ENCODE data around the gene TRIM2. TPM values are rescaled to one million over a fixed set of nuclear protein-coding genes. Genes with fewer than 3 reads are reported as not detected.

TRIM2 gene
- total RNA-seq, 2 experiments from 2014 or later: 0.06 to 0.29 TPM

DNA sequence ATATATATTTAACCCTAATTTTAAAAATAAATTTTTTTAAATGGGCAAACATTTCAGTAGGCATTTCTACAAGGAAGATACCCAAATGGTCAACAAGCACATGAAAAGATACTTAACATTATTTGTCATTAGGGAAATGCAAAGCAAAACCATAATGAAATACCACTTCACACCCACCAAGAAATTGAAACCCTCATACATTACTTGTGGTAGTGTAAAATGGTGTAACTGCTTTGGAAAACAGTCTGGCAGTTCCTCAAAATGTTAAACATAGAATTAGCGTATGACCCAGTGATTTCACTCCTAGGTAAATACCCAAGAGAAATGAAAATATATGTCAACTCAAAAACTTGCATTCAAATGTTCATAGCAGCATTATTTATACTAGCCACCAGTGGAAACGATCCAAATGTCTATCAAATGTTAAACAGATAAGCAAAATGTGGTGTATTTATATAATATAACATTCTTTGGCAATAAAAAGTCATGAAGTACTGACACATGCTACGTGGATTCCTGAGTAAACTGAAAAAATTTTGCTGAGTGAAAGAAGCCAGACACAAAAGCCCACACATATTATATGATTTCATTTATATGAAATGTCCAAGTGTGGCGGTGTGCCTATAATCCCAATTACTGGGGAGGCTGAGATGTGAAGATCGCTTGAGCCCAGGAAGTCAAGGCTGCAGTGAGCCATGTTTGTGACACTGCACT is 16.6 kb downstream of the TRIM2 start:
- H3K36me3 ChIP-seq (ENCODE audit: insufficient read depth, low read length): no peaks in the 10 kb centered on the region
- no peak overlapping the region for H3K27ac ChIP-seq (ENCODE audit: low read depth, low read length, poor library complexity, severe bottlenecking)
- CTCF ChIA-PET (ENCODE audit: unreplicated experiment): no interaction called here
- peaks cover 5% of the 10 kb centered on the region; the same call in 1 of the 2 replicates for H3K9me3 ChIP-seq (ENCODE audit: low read length)
- POLR2A ChIA-PET: no interaction called here
- H4K20me1 ChIP-seq (ENCODE audit: insufficient read depth, low read length): no peaks in the 10 kb centered on the region
- no peak overlapping the region for H3K4me2 ChIP-seq (ENCODE audit: low read length)
- H3K9me2 ChIP-seq (ENCODE audit: insufficient read depth, low read length): no peaks in the 10 kb centered on the region
- intact Hi-C loops (cut with micrococcal nuclease; ENCODE audit: unreplicated experiment): no loop called here
- no peak for DNase-seq (ENCODE audit: low spot score)
- TF ChIP-seq EZH2phosphoT487 (IDR thresholded peaks at IDR 0.05; ENCODE audit: borderline replicate concordance, low read depth, low read length): no peak
- peaks cover 9% of the 10 kb centered on the region for H3K4me1 ChIP-seq (ENCODE audit: insufficient read depth, low read length, poor library complexity, severe bottlenecking)
- no peak overlapping the region for H3K4me3 ChIP-seq (ENCODE audit: low read depth, low read length, poor library complexity, severe bottlenecking)
- BruUV-seq (replicated peaks): no TSS peak
- H3K79me2 ChIP-seq (ENCODE audit: insufficient read depth, low read depth, low read length): no peaks in the 10 kb centered on the region
- H2AFZ ChIP-seq (ENCODE audit: low read length): no peak overlapping the region

DNA sequence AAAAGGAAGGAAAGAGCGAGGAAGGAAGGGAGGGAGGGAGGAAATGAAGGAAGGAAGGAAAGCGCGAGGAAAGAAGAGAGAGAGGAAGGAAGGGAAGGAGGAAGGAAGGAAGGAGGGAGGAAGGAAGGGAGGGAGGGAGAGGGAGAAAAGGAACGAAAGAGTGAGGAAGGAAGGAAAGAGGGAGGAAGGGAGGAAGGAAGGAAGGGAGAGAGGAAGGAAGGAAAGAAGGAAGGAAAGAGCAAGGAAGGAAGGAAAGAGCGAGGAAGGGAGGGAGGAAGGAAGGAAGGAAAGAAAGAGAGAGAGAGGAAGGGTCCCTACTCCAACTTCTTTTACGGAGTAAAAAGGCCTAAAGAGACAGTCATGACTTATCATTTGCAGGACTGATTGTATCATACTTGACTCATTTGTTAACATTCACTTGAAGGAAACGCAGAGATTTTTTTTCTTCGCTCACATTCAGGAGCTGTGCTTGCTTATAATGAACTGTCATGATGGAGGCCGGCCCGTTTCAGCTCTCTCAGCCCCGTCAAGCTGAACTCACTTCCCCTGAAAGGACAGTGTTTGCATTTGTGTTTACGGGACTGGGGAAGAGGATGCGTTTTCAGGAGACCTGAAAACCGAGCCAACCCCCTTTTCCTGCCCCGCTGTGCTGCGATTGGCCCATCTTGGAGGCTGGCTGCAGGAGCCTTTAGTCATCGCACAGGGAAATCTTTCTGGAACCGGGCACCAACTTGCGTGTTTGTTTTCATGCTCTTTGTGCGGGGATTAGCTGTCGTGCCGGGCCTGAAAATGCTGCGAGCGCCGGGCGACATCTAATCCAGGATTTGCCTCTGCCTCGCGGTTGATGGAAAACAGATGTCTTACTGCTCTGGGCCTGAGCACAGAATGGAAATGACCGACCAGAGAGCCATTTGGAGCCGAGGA is 17.8 kb downstream of the TRIM2 start:
- DNase-seq (ENCODE audit: low spot score): no peak
- intact Hi-C loops (cut with micrococcal nuclease; ENCODE audit: unreplicated experiment): no loop called here
- Histone ChIP-seq H3K9me3 (ENCODE audit: low read length) (peaks cover 5% of the 10 kb centered on the region; the same call in 1 of the 2 replicates), H4K20me1 (ENCODE audit: insufficient read depth, low read length) (no peaks in the 10 kb centered on the region), H3K79me2 (ENCODE audit: insufficient read depth, low read depth, low read length) (no peaks in the 10 kb centered on the region), H3K9me2 (ENCODE audit: insufficient read depth, low read length) (no peaks in the 10 kb centered on the region), H3K4me3 (ENCODE audit: low read depth, low read length, poor library complexity, severe bottlenecking) (no peak overlapping the region), H3K4me2 (ENCODE audit: low read length) (peak overlapping the region; percentile 38; the same call in 1 of the 2 replicates), H3K4me1 (ENCODE audit: insufficient read depth, low read length, poor library complexity, severe bottlenecking) (peaks cover 8% of the 10 kb centered on the region), H2AFZ (ENCODE audit: low read length) (0 out of 2 replicates have a peak overlapping the region, but pooled peaks have one; percentile 23), H3K27ac (ENCODE audit: low read depth, low read length, poor library complexity, severe bottlenecking) (no peak overlapping the region), H3K36me3 (ENCODE audit: insufficient read depth, low read length) (no peaks in the 10 kb centered on the region)
- POLR2A ChIA-PET: no interaction called here
- peak; percentile 84; the same call in 1 of the 2 replicates for TF ChIP-seq EZH2phosphoT487 (IDR thresholded peaks at IDR 0.05; ENCODE audit: borderline replicate concordance, low read depth, low read length)
- TF ChIP-seq, protein P1, sequence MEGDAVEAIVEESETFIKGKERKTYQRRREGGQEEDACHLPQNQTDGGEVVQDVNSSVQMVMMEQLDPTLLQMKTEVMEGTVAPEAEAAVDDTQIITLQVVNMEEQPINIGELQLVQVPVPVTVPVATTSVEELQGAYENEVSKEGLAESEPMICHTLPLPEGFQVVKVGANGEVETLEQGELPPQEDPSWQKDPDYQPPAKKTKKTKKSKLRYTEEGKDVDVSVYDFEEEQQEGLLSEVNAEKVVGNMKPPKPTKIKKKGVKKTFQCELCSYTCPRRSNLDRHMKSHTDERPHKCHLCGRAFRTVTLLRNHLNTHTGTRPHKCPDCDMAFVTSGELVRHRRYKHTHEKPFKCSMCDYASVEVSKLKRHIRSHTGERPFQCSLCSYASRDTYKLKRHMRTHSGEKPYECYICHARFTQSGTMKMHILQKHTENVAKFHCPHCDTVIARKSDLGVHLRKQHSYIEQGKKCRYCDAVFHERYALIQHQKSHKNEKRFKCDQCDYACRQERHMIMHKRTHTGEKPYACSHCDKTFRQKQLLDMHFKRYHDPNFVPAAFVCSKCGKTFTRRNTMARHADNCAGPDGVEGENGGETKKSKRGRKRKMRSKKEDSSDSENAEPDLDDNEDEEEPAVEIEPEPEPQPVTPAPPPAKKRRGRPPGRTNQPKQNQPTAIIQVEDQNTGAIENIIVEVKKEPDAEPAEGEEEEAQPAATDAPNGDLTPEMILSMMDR (conservative IDR thresholded peaks at IDR 0.05; ENCODE audit: low read length): no peak
- no TSS peak for BruUV-seq (replicated peaks)
- CTCF ChIA-PET (ENCODE audit: unreplicated experiment): no interaction called here

DNA sequence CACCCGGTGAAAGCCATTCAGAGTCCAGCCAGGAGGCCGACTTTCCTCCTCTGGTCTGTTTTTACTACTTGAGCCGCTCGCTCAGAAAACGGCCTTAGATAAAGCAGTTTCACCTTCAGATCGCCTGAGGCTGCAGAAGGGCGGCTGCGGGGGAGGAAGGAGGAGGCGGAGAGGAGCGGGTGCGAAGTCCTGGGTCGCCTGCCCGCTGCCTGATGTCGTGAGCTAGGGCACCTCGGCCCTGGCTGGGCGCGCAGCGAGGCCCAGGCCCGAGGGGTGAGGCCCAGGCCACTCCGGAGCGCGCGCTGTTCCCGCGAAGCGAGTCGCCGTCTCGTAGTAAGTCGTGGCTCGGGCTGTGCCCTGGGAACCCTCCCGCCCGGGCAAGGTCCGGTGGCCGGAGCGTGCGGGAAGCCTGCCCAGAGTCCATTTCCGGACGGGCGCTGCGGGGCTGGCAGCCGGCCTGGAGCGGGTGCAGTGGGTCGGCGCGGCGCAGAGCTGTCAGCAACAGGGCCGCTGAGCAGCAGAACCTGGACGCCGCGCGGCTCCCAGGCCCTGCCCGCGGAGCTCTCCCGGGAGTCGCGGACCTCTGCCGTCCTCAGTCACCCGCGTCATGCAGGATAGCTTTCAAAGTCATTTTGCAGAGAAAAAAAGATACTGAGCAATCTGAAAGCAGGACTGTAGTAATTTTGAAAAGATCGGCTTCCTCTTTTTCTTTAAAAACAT is 18.6 kb downstream of the TRIM2 start:
- H2AFZ ChIP-seq (ENCODE audit: low read length): peak overlapping the region; percentile 23; the same call in 1 of the 2 replicates
- no TSS peak for BruUV-seq (replicated peaks)
- no peaks in the 10 kb centered on the region for H3K36me3 ChIP-seq (ENCODE audit: insufficient read depth, low read length)
- intact Hi-C loops (cut with micrococcal nuclease; ENCODE audit: unreplicated experiment): no loop called here
- peaks cover 5% of the 10 kb centered on the region; the same call in 1 of the 2 replicates for H3K9me3 ChIP-seq (ENCODE audit: low read length)
- H3K4me3 ChIP-seq (ENCODE audit: low read depth, low read length, poor library complexity, severe bottlenecking): no peak overlapping the region
- H3K79me2 ChIP-seq (ENCODE audit: insufficient read depth, low read depth, low read length): no peaks in the 10 kb centered on the region
- CTCF ChIA-PET (ENCODE audit: unreplicated experiment): no interaction called here
- TF ChIP-seq, protein P1 (conservative IDR thresholded peaks at IDR 0.05; ENCODE audit: low read length): no peak
- TF ChIP-seq EZH2phosphoT487 (IDR thresholded peaks at IDR 0.05; ENCODE audit: borderline replicate concordance, low read depth, low read length): no peak
- peak overlapping the region; percentile 38; the same call in 1 of the 2 replicates for H3K4me2 ChIP-seq (ENCODE audit: low read length)
- no peak for DNase-seq (ENCODE audit: low spot score)
- peaks cover under 1% of the 10 kb centered on the region for H3K4me1 ChIP-seq (ENCODE audit: insufficient read depth, low read length, poor library complexity, severe bottlenecking)
- no peak overlapping the region for H3K27ac ChIP-seq (ENCODE audit: low read depth, low read length, poor library complexity, severe bottlenecking)
- no peaks in the 10 kb centered on the region for H3K9me2 ChIP-seq (ENCODE audit: insufficient read depth, low read length)
- POLR2A ChIA-PET: no interaction called here
- no peaks in the 10 kb centered on the region for H4K20me1 ChIP-seq (ENCODE audit: insufficient read depth, low read length)
